ENCODE results near the gene FILIP1L. TPM values are rescaled to one million over a fixed set of nuclear protein-coding genes. Genes with fewer than 3 reads are reported as not detected.

Gene FILIP1L
- total RNA-seq, 2 donors from 2014 or later: 9.5 to 28.2 TPM

GRCh38 chr3:100107221-100107814 is 7.0 kb downstream of the FILIP1L start:
- H3K27me3 ChIP-seq (replicated peaks; ENCODE audit: insufficient read depth): no peaks in the 10 kb centered on the region
- peaks cover 5% of the 10 kb centered on the region for H3K4me1 ChIP-seq (replicated peaks)
- WGBS: 10% methylated on average over 4 of the region's 4 CpGs
- DNase-seq (ENCODE audit: low spot score): no peak
- H3K36me3 ChIP-seq: no peaks in the 10 kb centered on the region
- H3K9me3 ChIP-seq: no peaks in the 10 kb centered on the region
- no peak overlapping the region for H3K4me3 ChIP-seq
- H3K27ac ChIP-seq: peak overlapping the region in 1 of 2 donors; percentile 0
- intact Hi-C loops (cut with DNase I): no loop called here
- TF ChIP-seq POLR2AphosphoS5 (IDR thresholded peaks at IDR 0.05) (peak; percentile 11), POLR2A (IDR thresholded peaks at IDR 0.05) (no peak)

GRCh38 chr3:100106531-100107141 is 7.7 kb downstream of the FILIP1L start:
- DNase-seq (ENCODE audit: low spot score): no peak
- no peaks in the 10 kb centered on the region for H3K36me3 ChIP-seq
- H3K4me3 ChIP-seq: no peak overlapping the region
- no peak overlapping the region for H3K27ac ChIP-seq
- peaks cover 5% of the 10 kb centered on the region for H3K4me1 ChIP-seq (replicated peaks)
- no peaks in the 10 kb centered on the region for H3K27me3 ChIP-seq (replicated peaks; ENCODE audit: insufficient read depth)
- TF ChIP-seq CTCF (IDR thresholded peaks at IDR 0.05) (no peak), POLR2A (IDR thresholded peaks at IDR 0.05) (no peak), POLR2AphosphoS5 (IDR thresholded peaks at IDR 0.05) (no peak)
- intact Hi-C loops (cut with DNase I): no loop called here
- no peaks in the 10 kb centered on the region for H3K9me3 ChIP-seq

GRCh38 chr3:100106094-100106493 is 8.2 kb downstream of the FILIP1L start:
- TF ChIP-seq POLR2AphosphoS5 (IDR thresholded peaks at IDR 0.05): no peak
- TF ChIP-seq POLR2A (IDR thresholded peaks at IDR 0.05): no peak
- TF ChIP-seq CTCF (IDR thresholded peaks at IDR 0.05): no peak
- no peak for DNase-seq (ENCODE audit: low spot score)
- H3K36me3 ChIP-seq: no peaks in the 10 kb centered on the region
- H3K4me3 ChIP-seq: no peak overlapping the region
- peaks cover 5% of the 10 kb centered on the region for H3K4me1 ChIP-seq (replicated peaks)
- intact Hi-C loops (cut with DNase I): no loop called here
- H3K9me3 ChIP-seq: no peaks in the 10 kb centered on the region
- H3K27ac ChIP-seq: no peak overlapping the region
- no peaks in the 10 kb centered on the region for H3K27me3 ChIP-seq (replicated peaks; ENCODE audit: insufficient read depth)

GRCh38 chr3:100105501-100105900 is 8.8 kb downstream of the FILIP1L start:
- no peak for TF ChIP-seq POLR2AphosphoS5 (IDR thresholded peaks at IDR 0.05)
- no peak for TF ChIP-seq CTCF (IDR thresholded peaks at IDR 0.05)
- TF ChIP-seq POLR2A (IDR thresholded peaks at IDR 0.05): no peak
- H3K27me3 ChIP-seq (replicated peaks; ENCODE audit: insufficient read depth): no peaks in the 10 kb centered on the region
- peaks cover 5% of the 10 kb centered on the region for H3K4me1 ChIP-seq (replicated peaks)
- 92% methylated on average over 1 of the region's 1 CpG for WGBS
- H3K36me3 ChIP-seq: no peaks in the 10 kb centered on the region
- no peaks in the 10 kb centered on the region for H3K9me3 ChIP-seq
- no peak overlapping the region for H3K4me3 ChIP-seq
- intact Hi-C loops (cut with DNase I): no loop called here
- DNase-seq (ENCODE audit: low spot score): no peak
- no peak overlapping the region for H3K27ac ChIP-seq

- no peak for DNase-seq (ENCODE audit: low spot score)
- Histone ChIP-seq H3K4me3 (no peak overlapping the region), H3K36me3 (no peaks in the 10 kb centered on the region), H3K9me3 (no peaks in the 10 kb centered on the region), H3K27ac (no peak overlapping the region), H3K27me3 (replicated peaks; ENCODE audit: insufficient read depth) (no peaks in the 10 kb centered on the region), H3K4me1 (replicated peaks) (peaks cover 5% of the 10 kb centered on the region)
- intact Hi-C loops (cut with DNase I): no loop called here
- TF ChIP-seq CTCF (IDR thresholded peaks at IDR 0.05) (no peak), POLR2A (IDR thresholded peaks at IDR 0.05) (no peak), POLR2AphosphoS5 (IDR thresholded peaks at IDR 0.05) (no peak)
These were observed 9.4 kb downstream of the FILIP1L start for GRCh38 chr3:100104817-100105413.
